Osteoblast (primary cell): ENCODE results near the gene RPL10. TPM values are rescaled to one million over a fixed set of nuclear protein-coding genes. Genes with fewer than 3 reads are reported as not detected.

Experiments
- DNase-seq: peaks from one replicate; pipeline ENCODE4 v3.0.0; 2011; ENCODE audit warnings: low spot score, mixed read lengths; ENCODE audit not compliant: insufficient read length; ENCODE audit errors: missing footprints
- H2AFZ ChIP-seq: 2 replicates; pipeline ENCODE4 v1.6.0; 2011; ENCODE audit warnings: mild to moderate bottlenecking, low read length
- H3K27ac ChIP-seq: 2 replicates; pipeline ENCODE4 v1.5.1; 2011; ENCODE audit warnings: mild to moderate bottlenecking, low read depth, low read length, moderate library complexity
- H3K27me3 ChIP-seq: 2 replicates; pipeline ENCODE4 v1.6.0; 2012; ENCODE audit warnings: mild to moderate bottlenecking, control low read depth, inconsistent platforms, low read length, moderate library complexity; ENCODE audit not compliant: insufficient read depth
- H3K36me3 ChIP-seq: 2 replicates; pipeline ENCODE4 v1.5.1; 2011; ENCODE audit warnings: mild to moderate bottlenecking, low read length, control low read depth, moderate library complexity; ENCODE audit not compliant: insufficient read depth
- H3K4me1 ChIP-seq: 2 replicates; pipeline ENCODE4 v1.5.1; 2011; ENCODE audit warnings: mild to moderate bottlenecking, low read length, control low read depth, moderate library complexity; ENCODE audit not compliant: insufficient read depth
- H3K4me2 ChIP-seq: 2 replicates; pipeline ENCODE4 v1.6.0; 2011; ENCODE audit warnings: mild to moderate bottlenecking, low read length; ENCODE audit not compliant: insufficient read depth
- H3K4me3 ChIP-seq: fragments of 200-600 bp; sonication (generic); 3 replicates; pipeline ENCODE4 v1.5.1; 2012; ENCODE audit warnings: mild to moderate bottlenecking, low read length, inconsistent platforms; ENCODE audit not compliant: insufficient read depth
- H3K79me2 ChIP-seq: 2 replicates; pipeline ENCODE4 v1.6.0; 2012; ENCODE audit warnings: mild to moderate bottlenecking, low read length, control low read depth, inconsistent platforms; ENCODE audit not compliant: insufficient read depth
- H3K9me3 ChIP-seq: 2 replicates; pipeline ENCODE4 v1.5.1; 2011; ENCODE audit warnings: low read depth, low read length, control low read depth
- H4K20me1 ChIP-seq: 2 replicates; pipeline ENCODE4 v1.6.0; 2012; ENCODE audit warnings: mild to moderate bottlenecking, low read length, control low read depth; ENCODE audit not compliant: insufficient read depth
- total RNA-seq: library from RNA; depleted of rRNA; stranded (reverse); fragments of >200 nt; gene quantifications from 2 replicates; pipeline ENCODE4 v1.2.3, GENCODE V29; 2012
- TF ChIP-seq, protein P1 (sequence below): IDR thresholded peaks from 2 replicates; pipeline ENCODE4 v1.5.1; 2011; ENCODE audit warnings: mild to moderate bottlenecking, low read depth, low read length, moderate library complexity; ENCODE audit errors: extremely low read depth

The RPL10 gene
- total RNA-seq, 1 donor: 2,517 TPM

DNA sequence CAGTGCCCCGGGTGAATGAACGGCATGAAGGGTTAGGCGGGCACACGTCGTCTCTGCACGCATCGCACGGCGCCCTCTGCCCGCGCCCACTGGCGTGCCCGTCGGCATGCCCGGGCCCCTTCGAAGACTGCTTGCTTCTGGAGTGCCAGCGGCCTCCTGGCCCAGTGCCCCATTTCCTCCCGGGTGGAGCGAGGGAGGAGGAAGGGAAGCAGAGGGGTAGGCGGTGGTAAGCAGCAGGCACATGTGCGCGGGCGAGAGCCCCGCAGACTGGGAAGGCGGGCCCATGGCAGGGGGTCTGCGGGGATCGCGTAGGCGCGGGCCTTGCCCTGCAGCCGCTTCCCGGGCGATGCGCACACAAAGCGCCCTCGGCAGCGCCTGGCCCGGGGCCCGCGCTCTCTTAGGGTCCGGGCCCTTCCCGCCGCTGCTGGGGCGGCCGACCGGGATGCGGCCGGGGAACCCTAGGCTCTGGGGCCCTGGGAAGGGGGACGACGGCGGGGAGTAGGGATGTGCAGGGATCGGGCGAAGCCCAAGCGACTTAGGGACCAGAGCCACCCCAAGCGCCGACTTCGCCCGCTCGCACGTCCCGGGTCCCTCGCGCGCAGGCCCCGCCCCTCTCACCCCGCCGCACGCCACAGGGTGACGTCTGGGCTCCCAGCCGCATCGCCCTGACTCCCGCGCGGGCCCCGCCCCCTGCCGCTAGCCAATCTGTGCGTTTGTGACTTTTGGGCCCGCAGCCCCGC lies 19.9 kb upstream of the RPL10 start:
- Histone ChIP-seq H2AFZ (no peak overlapping the region), H3K9me3 (no peaks in the 10 kb centered on the region), H3K27ac (peak overlapping the region; percentile 85), H3K4me1 (peaks cover 9% of the 10 kb centered on the region), H3K4me2 (peak overlapping the region; percentile 66), H3K36me3 (peaks cover 12% of the 10 kb centered on the region), H3K27me3 (no peaks in the 10 kb centered on the region), H3K4me3 (peak overlapping the region; percentile 66), H4K20me1 (peaks cover 2% of the 10 kb centered on the region), H3K79me2 (peaks cover 26% of the 10 kb centered on the region)
- TF ChIP-seq, protein P1, sequence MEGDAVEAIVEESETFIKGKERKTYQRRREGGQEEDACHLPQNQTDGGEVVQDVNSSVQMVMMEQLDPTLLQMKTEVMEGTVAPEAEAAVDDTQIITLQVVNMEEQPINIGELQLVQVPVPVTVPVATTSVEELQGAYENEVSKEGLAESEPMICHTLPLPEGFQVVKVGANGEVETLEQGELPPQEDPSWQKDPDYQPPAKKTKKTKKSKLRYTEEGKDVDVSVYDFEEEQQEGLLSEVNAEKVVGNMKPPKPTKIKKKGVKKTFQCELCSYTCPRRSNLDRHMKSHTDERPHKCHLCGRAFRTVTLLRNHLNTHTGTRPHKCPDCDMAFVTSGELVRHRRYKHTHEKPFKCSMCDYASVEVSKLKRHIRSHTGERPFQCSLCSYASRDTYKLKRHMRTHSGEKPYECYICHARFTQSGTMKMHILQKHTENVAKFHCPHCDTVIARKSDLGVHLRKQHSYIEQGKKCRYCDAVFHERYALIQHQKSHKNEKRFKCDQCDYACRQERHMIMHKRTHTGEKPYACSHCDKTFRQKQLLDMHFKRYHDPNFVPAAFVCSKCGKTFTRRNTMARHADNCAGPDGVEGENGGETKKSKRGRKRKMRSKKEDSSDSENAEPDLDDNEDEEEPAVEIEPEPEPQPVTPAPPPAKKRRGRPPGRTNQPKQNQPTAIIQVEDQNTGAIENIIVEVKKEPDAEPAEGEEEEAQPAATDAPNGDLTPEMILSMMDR: no peak
- peak; percentile 99 for DNase-seq

DNA sequence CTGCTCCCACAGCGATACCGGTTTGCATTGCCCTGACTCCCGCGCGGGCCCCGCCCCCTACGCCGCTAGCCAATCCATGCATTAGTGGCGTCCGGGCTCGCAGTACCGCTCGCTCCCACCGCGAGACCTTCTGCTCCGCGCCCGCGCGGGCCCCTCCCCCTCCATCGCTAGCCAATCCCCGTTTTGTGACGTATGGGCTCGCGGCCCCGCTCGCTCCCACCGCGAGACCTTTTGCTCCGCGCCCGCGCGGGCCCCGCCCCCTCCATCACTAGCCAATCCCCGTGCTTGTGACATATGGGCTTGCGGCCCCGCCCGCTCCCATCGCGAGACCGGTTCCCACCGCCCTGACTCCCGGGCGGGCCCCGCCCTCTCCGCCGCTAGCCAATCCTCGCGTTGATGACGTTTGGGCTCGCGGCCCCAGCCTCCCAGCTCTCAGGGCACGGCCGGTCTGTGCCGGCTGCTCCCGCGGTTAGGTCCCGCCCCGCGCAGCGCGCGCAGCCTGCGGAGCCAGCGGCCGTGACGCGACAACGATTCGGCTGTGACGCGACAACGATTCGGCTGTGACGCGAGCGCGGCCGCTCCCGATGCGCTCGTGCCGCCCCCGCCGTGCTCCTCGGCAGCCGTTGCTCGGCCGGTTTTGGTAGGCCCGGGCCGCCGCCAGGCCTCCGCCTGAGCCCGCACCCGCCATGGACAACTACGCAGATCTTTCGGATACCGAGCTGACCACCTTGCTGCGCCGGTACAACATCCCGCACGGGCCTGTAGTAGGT lies 19.2 kb upstream of the RPL10 start, which contains the start of gene EMD:
Gene EMD (plus strand): TSS at position 497 of the 770 bp plus-strand sequence. CDS start 190 bp downstream, at position 687.
- H2AFZ ChIP-seq: no peak within 1 kb of the TSS
- H3K79me2 ChIP-seq: peaks cover 21% of the 10 kb centered on the region
- TF ChIP-seq, protein P1: no peak
- H3K9me3 ChIP-seq: no peaks in the 10 kb centered on the region
- H3K27me3 ChIP-seq: no peaks in the 10 kb centered on the region
- H4K20me1 ChIP-seq: peaks cover 2% of the 10 kb centered on the region
- DNase-seq: peak; percentile 98
- H3K36me3 ChIP-seq: peaks cover 12% of the 10 kb centered on the region
- peaks cover 9% of the 10 kb centered on the region for H3K4me1 ChIP-seq
- peak within 1 kb of the TSS; percentile 82 for H3K4me3 ChIP-seq
- H3K4me2 ChIP-seq: peak within 1 kb of the TSS; percentile 85
- H3K27ac ChIP-seq: peak within 1 kb of the TSS; percentile 90

DNA sequence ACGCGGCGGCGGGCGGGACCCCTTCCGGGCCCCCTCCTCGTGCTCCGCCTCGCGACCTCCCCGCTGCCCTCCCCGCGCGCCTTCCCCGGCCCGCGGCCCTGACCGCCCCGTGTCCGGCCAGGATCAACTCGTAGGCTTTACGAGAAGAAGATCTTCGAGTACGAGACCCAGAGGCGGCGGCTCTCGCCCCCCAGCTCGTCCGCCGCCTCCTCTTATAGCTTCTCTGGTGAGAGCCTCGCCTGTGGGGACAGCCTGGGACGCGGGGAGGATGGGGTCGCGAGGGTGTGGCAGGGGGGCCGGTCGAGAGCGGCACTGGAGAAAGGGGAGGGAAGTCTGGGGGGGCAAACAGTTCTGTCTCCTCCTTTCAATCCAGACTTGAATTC lies 18.6 kb upstream of the RPL10 start:
- H2AFZ ChIP-seq: no peak overlapping the region
- no peak for DNase-seq
- H3K36me3 ChIP-seq: peaks cover 12% of the 10 kb centered on the region
- no peaks in the 10 kb centered on the region for H3K9me3 ChIP-seq
- H3K27ac ChIP-seq: peak overlapping the region; percentile 90
- no peaks in the 10 kb centered on the region for H3K27me3 ChIP-seq
- peak overlapping the region; percentile 85 for H3K4me2 ChIP-seq
- H3K4me1 ChIP-seq: peaks cover 9% of the 10 kb centered on the region
- H3K79me2 ChIP-seq: peaks cover 21% of the 10 kb centered on the region
- TF ChIP-seq, protein P1: no peak
- peak overlapping the region; percentile 82 for H3K4me3 ChIP-seq
- H4K20me1 ChIP-seq: peaks cover 2% of the 10 kb centered on the region

DNA sequence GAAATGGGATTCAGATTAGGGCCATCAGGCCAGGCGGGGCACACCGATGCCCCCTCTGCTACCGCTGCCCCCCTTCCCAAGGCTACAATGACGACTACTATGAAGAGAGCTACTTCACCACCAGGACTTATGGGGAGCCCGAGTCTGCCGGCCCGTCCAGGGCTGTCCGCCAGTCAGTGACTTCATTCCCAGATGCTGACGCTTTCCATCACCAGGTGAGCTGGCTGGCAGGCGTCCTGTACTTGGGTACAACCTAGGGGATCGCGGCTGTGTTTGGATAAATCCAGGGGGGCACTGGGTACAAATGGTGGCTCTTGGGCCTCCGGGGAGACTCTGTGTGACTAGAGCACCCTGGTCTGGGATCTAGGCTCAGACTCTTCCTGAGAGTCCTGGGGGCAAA lies 18.0 kb upstream of the RPL10 start:
- peaks cover 12% of the 10 kb centered on the region for H3K36me3 ChIP-seq

More for the DNA sequence above, 18.0 kb upstream of the RPL10 start:
- Histone ChIP-seq H3K79me2 (peaks cover 21% of the 10 kb centered on the region), H2AFZ (no peak overlapping the region), H3K4me2 (peak overlapping the region; percentile 85), H3K4me1 (peaks cover 9% of the 10 kb centered on the region), H3K4me3 (peak overlapping the region; percentile 82), H4K20me1 (peaks cover 2% of the 10 kb centered on the region), H3K27ac (peak overlapping the region; percentile 90), H3K27me3 (no peaks in the 10 kb centered on the region), H3K9me3 (no peaks in the 10 kb centered on the region)
- peak; percentile 72 for DNase-seq
- TF ChIP-seq, protein P1: no peak
